ENCODE results near the gene ABLIM1.

Gene ABLIM1

GRCh38 chr10:114384601-114385000, 273.5 kb downstream of the ABLIM1 start:
- TF ChIP-seq TAF1 (IDR thresholded peaks at IDR 0.05; ENCODE audit: borderline replicate concordance, insufficient read depth, low read length) (no peak), REST (IDR thresholded peaks at IDR 0.05; ENCODE audit: insufficient read depth in 1 of 2, low read depth in 2 of 2, low read length in 2 of 2) (no peak), POLR2AphosphoS5 (IDR thresholded peaks at IDR 0.05; ENCODE audit: low read depth, low read length) (no peak), FOXP2 (optimal IDR thresholded peaks at IDR 0.05; ENCODE audit: borderline replicate concordance, extremely low read depth, extremely low read length, insufficient read depth) (no peak), SIN3A (IDR thresholded peaks at IDR 0.05; ENCODE audit: borderline replicate concordance, insufficient read depth, low read length) (no peak)

GRCh38 chr10:114384181-114384580, 273.9 kb downstream of the ABLIM1 start:
- no peak for TF ChIP-seq REST (IDR thresholded peaks at IDR 0.05; ENCODE audit: insufficient read depth in 1 of 2, low read depth in 2 of 2, low read length in 2 of 2)
- TF ChIP-seq TAF1 (IDR thresholded peaks at IDR 0.05; ENCODE audit: borderline replicate concordance, insufficient read depth, low read length): no peak
- TF ChIP-seq POLR2AphosphoS5 (IDR thresholded peaks at IDR 0.05; ENCODE audit: low read depth, low read length): no peak
- no peak for TF ChIP-seq FOXP2 (optimal IDR thresholded peaks at IDR 0.05; ENCODE audit: borderline replicate concordance, extremely low read depth, extremely low read length, insufficient read depth)
- no peak for TF ChIP-seq SIN3A (IDR thresholded peaks at IDR 0.05; ENCODE audit: borderline replicate concordance, insufficient read depth, low read length)
